HG03457 (cell line): ENCODE measurements around the gene FOXL1.

Experiments used
- ATAC-seq: cut with Tn5 transposase; IDR thresholded peaks from one replicate; pipeline ENCODE4 v1.9.1; 2021; ENCODE audit warnings: moderate number of reproducible peaks; ENCODE audit not compliant: unreplicated experiment

FOXL1 gene

GRCh38 chr16:86568677-86569623, 9.4 kb upstream of the FOXL1 start:
- no peak for ATAC-seq

GRCh38 chr16:86569701-86570447, 8.5 kb upstream of the FOXL1 start:
- no peak for ATAC-seq

- no peak for ATAC-seq
Observed at GRCh38 chr16:86570558-86571529, 7.5 kb upstream of the FOXL1 start.

GRCh38 chr16:86571530-86571915, 6.8 kb upstream of the FOXL1 start:
- no peak for ATAC-seq

DNA sequence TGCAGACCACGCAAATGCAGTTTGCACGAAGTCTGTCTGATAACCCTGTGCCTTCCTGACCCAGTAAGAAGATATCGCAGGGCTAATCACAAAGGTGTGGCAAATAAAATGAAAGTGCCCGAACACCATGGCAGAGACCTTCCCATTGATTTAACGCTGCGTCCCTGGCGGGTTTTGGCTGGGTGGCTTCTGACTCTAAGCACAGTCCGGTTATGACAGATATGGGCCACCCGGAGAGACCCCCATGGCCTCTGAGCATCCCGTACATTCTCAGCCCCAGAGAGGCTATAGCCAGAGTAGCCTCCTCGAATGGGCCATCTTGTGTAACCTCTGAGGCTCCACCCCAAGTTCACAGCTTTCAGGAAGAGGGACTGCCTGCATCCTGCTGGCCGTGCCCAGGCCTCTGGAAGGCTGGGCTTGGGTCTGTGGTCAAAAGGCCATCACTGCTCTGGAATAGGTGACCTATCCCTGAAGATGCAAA, 6.3 kb upstream of the FOXL1 start:
- no peak for ATAC-seq

DNA sequence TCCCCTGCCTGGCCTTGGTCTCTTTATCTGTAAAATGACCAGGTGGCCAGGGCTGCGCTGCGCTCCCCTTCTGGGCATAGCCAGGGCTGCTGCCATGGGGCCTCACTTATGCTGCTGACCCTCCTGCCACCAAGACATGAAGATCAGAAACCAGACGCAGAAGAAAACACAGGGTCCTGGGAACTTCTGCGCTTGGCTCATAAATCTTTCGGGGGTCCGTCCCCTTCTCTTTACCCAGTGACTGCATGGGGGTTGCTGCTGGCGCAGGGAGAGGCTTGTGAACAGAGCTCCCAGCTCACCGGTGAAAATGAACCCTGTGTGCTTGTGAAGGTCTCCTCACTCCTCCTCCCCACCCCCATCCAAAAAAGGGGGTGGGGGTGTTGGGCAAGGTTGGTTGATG, 5.7 kb upstream of the FOXL1 start:
- ATAC-seq, result no peak

GRCh38 chr16:86573215-86573614, 5.1 kb upstream of the FOXL1 start:
- ATAC-seq, result no peak

DNA sequence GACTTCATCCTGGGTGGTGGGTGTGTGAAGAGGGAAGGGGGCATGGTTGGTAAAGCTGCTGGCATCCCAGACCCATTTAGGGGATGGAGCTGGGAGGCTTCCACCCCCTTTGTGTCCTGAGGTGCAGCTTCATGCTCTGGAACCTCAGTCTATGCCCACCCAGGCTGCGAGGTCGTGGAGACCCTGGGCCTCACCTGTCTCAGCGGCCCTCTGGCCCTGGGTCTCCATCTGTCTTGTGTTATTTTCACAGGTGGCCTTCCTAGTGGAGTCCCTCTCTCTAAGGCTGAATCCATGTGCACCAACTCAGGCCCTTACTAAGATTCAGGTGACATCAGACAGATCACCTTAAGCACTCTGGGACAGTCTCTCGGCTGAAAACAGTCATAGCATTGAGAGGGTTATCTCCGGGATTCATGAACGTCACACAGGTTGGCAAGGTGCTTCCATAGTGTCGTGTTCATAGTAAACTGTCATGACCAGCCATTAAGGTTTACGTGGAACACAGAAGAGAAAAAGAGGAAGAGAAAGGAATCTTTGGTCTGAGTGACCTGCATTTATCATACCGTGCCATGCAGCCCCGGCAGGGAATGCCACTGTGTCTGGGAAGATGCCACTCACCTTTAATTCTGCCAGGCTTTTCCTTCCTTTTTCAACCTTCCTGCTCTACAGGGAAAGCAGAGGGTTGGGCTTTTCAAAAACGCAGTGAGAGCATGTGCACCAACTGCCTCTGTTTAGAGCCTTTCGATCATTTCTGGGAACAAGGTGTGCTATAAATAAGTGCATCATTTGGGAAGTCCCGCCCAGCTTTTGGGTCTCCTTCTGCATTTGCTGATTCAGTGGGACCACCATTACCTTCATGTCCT, 4.5 kb upstream of the FOXL1 start:
- no peak for ATAC-seq

DNA sequence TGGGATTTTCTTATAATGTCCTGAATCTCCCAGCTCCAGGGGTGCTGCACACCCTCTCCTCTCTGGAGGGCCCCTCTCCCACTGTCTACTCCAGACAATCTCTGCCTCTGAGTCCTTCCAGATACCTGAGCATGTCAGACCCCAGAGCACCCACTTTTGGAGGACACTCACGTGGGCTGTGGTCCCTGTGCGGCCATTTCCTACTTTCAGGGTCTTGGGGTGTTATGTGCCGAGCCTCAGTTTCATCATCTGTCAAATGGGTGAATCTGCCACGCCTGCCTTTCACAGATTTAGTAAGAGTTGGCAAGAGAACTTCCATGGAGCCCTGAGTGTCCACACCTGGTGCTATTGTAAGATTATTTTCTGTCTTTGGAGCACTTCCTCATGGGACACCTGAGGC, 3.7 kb upstream of the FOXL1 start:
- ATAC-seq, result no peak

DNA sequence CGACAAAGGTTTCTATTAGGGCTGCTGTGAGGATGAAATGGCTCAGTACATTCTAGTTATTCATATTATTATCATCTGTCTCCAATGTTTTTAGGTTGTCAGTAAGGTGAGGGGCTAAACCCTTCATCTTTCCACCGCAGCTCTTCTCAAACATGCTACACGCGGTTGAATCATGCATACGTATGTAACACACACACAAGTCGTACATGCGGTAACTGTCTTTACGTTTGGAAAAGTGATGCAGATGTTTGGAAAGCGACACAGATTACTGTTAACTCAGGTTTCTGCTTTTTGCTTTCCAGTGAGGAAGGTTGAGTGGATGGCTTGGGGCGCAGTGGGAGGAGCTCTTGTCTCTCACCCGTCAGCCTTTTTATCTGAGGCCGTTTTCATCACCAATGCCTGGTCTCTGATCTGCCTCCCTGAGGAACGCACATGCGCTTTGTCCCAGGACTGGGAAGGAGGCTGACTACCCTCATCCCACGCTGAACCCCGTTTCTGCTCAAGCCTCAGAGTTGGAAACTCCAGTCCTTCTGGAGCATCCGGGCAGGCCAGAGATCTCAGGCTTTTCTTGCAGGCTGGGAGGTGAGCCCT, 3.2 kb upstream of the FOXL1 start:
- ATAC-seq, result no peak

GRCh38 chr16:86575754-86576557, 2.4 kb upstream of the FOXL1 start:
- no peak for ATAC-seq

- ATAC-seq, result no peak
Observed at GRCh38 chr16:86576591-86577313, 1.6 kb upstream of the FOXL1 start.

DNA sequence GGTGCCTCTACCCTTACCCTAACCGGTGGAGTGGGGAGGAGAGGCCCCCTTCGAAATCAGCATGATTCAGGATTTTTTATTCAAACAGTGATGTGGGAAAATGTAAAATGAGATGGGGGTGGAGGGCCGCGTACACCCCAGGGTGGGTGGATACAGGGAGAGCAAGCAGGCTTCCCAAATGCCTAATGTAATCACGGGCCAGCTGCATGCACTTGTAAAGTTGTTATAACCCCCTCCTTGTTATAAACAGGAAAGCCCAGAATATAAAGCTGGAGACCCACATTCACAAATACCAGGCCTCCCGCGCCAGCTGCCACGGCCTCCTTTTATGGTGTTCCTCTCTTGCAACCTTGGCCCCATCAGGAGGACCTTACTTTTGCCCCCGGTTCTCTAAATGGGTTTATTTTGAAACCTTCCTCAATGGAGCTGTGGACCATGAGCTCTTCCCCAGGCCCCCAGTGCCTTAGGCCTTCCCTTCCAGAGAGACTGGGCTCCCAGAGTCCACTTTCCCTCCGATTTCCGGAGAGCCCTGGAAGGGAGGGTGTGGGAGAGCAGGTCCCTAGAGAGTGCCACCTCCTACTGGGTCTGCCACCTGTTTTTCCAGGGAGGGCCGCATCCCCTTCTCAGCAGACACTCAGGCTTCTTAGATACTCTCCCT, 906 bp upstream of the FOXL1 start:
- ATAC-seq, result no peak

DNA sequence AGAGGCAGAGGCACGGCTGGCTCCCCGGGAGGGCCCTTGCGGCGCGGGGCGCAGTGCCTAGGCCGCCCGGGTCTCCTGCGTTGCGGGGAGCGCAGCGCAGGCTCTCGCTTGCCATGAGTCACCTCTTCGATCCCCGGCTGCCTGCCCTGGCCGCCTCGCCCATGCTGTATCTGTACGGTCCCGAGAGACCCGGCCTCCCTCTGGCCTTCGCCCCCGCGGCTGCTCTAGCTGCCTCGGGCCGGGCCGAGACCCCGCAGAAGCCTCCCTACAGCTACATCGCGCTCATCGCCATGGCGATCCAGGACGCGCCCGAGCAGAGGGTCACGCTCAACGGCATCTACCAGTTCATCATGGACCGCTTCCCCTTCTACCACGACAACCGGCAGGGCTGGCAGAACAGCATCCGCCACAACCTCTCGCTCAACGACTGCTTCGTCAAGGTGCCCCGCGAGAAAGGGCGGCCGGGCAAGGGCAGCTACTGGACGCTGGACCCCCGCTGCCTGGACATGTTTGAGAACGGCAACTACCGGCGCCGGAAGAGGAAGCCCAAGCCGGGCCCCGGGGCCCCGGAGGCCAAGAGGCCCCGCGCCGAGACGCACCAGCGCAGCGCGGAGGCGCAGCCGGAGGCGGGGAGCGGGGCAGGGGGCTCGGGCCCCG, 390 bp downstream of the FOXL1 start:
- no peak for ATAC-seq

DNA sequence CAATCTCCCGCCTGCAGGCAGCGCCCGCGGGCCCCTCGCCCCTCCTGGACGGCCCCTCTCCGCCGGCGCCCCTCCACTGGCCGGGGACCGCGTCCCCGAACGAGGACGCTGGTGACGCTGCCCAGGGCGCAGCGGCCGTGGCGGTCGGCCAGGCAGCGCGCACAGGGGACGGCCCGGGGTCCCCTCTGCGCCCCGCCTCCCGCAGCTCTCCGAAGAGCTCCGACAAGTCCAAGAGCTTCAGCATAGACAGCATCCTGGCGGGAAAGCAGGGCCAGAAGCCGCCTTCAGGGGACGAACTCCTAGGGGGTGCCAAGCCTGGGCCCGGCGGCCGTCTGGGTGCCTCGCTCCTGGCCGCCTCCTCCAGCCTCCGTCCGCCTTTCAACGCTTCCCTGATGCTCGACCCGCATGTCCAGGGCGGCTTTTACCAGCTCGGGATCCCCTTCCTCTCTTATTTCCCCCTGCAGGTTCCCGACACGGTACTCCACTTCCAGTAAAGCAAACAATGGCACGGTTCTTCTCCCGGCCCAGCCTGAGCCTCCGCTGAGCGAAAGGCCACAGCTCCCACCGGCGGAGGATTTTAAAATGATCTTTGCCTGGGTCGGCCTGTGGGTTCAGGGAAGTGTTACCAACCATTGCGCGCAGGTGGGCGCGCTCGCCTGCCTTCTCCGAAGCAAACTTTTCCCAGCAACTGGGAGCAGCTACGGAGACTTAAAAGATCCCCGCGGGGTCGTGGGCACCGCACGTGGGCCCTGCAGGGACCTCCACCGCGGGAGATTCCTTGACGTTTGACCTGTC, 1.1 kb downstream of the FOXL1 start:
- ATAC-seq, result no peak
